Effector memory CD8-positive, alpha-beta T cell (primary cell): Measurements from ENCODE around the gene CERCAM.
"Not testable (repeated sequence)": the region's sequence is repeated elsewhere in the genome, so short reads cannot be mapped to it uniquely, and the experiment has no call there.

Experiments used
- ATAC-seq: fragments of 150-1000 bp; cut with Tn5 transposase; replicated peaks from 2 replicates; pipeline ENCODE4 v1.10.0; 2021; ENCODE audit warnings: mild to moderate bottlenecking, moderate library complexity
- DNase-seq, 3 experiments: peaks; one replicate each; pipeline ENCODE4 v3.0.0; 2021
- H3K27ac Mint-ChIP-seq, 2 donors: one replicate each; pipeline ENCODE4 v1.8.0; 2022; ENCODE audit warnings: mild to moderate bottlenecking in 2 of 2, mixed read lengths in 2 of 2, moderate library complexity in 2 of 2
- H3K27me3 Mint-ChIP-seq, 2 donors: one replicate each; pipeline ENCODE4 v1.8.0; 2022; ENCODE audit warnings: mixed read lengths in 2 of 2
- H3K36me3 Mint-ChIP-seq: one replicate; pipeline ENCODE4 v1.8.0; 2022; ENCODE audit warnings: mild to moderate bottlenecking, moderate library complexity, mixed read lengths; ENCODE audit not compliant: insufficient read depth
- H3K4me1 Mint-ChIP-seq, 2 donors: one replicate each; pipeline ENCODE4 v1.8.0; 2022; ENCODE audit warnings: low read depth in 2 of 2, mixed read lengths in 2 of 2
- H3K4me3 Mint-ChIP-seq, 2 donors: one replicate each; pipeline ENCODE4 v1.8.0; 2022; ENCODE audit warnings: mild to moderate bottlenecking in 2 of 2, mixed read lengths in 2 of 2, moderate library complexity in 2 of 2
- H3K9me3 Mint-ChIP-seq, 2 donors: one replicate each; pipeline ENCODE4 v1.8.0; 2022; ENCODE audit warnings: mixed read lengths in 2 of 2

CERCAM gene

DNA sequence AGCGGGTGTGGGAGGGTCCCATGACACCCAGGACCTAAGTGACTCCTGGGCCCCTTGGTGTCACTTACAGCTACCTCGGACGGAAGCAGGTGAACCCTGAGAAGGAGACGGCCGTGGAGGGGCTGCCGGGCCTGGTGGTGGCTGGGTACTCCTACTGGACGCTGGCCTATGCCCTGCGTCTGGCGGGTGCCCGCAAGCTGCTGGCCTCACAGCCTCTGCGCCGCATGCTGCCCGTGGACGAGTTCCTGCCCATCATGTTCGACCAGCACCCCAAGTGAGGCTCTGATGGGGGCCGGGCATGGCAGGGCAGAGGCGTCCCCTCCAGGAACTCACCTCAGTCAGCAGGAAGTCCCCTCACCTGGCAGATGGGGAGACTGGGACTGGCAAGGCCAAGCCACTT, 13.7 kb downstream of the CERCAM start:
- no peaks in the 10 kb centered on the region for H3K27me3 Mint-ChIP-seq
- no peak overlapping the region for H3K4me3 Mint-ChIP-seq
- no peak overlapping the region for H3K27ac Mint-ChIP-seq
- no peaks in the 10 kb centered on the region for H3K9me3 Mint-ChIP-seq
- DNase-seq (no peak), ATAC-seq (no peak)
- H3K36me3 Mint-ChIP-seq: no peaks in the 10 kb centered on the region
- peaks cover 4 to 7% of the 10 kb centered on the region in 2 donors for H3K4me1 Mint-ChIP-seq

DNA sequence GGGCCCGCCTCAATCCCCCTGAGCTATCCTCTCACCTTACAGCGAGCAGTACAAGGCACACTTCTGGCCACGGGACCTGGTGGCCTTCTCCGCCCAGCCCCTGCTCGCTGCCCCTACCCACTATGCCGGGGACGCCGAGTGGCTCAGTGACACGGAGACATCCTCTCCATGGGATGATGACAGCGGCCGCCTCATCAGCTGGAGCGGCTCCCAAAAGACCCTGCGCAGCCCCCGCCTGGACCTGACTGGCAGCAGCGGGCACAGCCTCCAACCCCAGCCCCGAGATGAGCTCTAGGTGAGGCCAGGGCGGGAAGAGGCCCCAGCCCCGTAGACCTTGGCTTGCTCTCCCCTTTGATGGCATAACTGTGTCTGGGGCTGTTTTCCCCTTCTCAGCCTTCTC, 15.0 kb downstream of the CERCAM start:
- ATAC-seq: no peak
- H3K4me1 Mint-ChIP-seq: peaks cover 4 to 7% of the 10 kb centered on the region in 2 donors
- H3K9me3 Mint-ChIP-seq: no peaks in the 10 kb centered on the region
- H3K27me3 Mint-ChIP-seq: no peaks in the 10 kb centered on the region
- DNase-seq: no peak
- H3K27ac Mint-ChIP-seq: no peak overlapping the region
- no peak overlapping the region for H3K4me3 Mint-ChIP-seq
- no peaks in the 10 kb centered on the region for H3K36me3 Mint-ChIP-seq

DNA sequence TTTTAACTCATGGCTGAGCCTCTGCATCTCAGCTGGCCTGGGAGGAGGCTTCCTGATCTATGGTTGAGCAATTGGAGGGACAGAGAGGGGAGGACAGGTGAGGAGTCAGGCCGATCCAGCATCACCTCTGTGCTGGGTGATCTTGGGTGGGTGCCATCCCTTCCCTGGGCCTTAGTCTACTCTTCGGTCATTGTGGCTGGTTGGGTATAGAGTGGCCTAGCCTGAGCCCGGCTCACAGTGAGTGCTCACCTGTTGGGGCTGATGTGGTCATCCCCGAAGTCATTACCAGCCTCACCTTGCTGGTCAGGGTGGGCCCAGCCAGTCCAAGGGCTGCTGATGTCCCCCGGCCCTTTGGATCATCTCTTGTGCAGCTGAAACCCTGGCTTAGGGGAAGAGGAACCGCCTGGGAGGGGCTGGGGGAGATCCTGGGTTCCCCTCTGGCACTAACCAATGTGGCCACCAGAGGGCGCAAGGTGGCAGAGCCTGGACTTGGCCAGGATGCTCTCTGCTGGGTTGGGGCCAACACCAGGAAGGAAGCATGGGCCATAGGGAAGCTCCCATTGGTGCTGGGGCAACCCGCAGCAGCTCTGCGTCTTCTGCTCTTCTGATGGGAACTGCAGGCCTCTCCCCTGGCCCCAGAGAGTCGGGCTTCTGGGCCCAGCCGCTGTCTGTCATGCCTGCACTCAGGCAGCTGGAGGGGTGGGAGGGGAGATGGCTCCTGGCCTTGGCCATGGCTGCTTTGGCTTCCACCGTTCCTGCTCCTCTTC, 17.9 kb downstream of the CERCAM start:
- H3K36me3 Mint-ChIP-seq: no peaks in the 10 kb centered on the region
- H3K9me3 Mint-ChIP-seq: no peaks in the 10 kb centered on the region
- H3K27ac Mint-ChIP-seq: no peak overlapping the region
- ATAC-seq: peak; percentile 94
- H3K4me3 Mint-ChIP-seq: no peak overlapping the region
- no peaks in the 10 kb centered on the region for H3K27me3 Mint-ChIP-seq
- peaks cover 4 to 7% of the 10 kb centered on the region in 2 donors for H3K4me1 Mint-ChIP-seq
- peak; percentile 77 to 81 (median 80) for DNase-seq

DNA sequence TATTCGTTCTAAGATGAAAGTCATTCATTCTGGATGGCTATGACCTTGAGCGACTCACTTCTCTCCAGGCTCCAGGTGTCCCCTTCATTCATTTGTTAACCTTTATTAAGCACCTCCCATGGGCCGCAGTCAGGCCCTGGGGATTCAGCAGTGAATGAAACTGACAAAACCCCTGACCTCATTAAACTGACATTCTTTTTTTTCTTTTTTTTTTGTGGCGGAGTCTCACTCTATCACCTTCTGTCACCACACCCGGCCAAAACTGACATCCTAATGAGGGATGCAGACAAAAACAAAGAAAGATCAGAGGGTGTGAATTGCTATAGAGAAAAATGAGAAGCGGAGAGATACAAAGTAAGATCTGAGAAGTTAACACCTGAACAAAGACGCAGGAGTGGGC, 18.6 kb downstream of the CERCAM start:
- ATAC-seq (peak; percentile 25), DNase-seq (no peak)
- H3K9me3 Mint-ChIP-seq: no peaks in the 10 kb centered on the region
- H3K27ac Mint-ChIP-seq: no peak overlapping the region
- no peaks in the 10 kb centered on the region for H3K27me3 Mint-ChIP-seq
- no peaks in the 10 kb centered on the region for H3K36me3 Mint-ChIP-seq
- H3K4me1 Mint-ChIP-seq: peaks cover 4 to 7% of the 10 kb centered on the region in 2 donors
- no peak overlapping the region for H3K4me3 Mint-ChIP-seq

DNA sequence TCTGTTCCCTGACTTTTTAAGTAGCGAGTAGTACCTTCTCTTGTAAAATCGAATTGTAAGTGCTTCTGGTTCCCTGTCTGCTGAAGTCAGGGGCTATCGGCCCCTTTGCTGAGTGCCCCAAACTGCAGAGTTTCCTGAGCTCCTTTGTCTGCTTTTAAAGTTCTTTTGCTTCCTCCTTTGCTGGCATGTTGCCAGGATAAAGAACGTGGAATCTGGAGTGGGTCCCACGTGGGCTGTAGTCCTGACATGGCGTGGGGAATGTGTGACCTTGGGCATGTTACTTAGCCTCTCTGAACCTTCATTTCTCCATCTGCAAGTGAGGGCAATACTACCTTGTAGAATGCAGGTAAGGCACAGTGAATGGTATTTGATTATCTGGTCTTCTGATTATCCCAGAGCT, 21.5 kb downstream of the CERCAM start:
- Mint-ChIP-seq H3K27me3 (no peaks in the 10 kb centered on the region), H3K36me3 (peaks cover 4% of the 10 kb centered on the region), H3K4me1 (peaks cover 4 to 7% of the 10 kb centered on the region in 2 donors), H3K9me3 (no peaks in the 10 kb centered on the region), H3K27ac (no peak overlapping the region), H3K4me3 (no peak overlapping the region)
- no peak for DNase-seq
- ATAC-seq: no peak

DNA sequence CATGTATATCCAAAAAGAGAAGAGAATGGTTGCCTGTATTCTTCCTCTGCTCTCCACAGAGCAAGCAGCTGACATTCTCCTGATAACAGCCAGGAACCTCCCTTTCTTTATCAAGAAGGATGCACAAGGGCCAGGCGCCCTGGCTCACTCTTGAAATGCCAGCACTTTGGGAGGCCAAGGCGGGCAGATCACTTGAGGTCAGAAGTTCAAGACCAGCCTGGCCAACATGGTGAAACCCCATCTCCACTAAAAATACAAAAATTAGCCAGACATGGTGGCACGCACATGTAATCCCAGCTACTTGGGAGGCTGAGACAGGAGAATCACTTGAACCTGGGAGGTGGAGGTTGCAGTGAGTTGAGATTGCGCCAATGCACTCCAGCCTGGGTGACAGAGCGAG, 25.8 kb downstream of the CERCAM start:
- H3K27ac Mint-ChIP-seq, H3K36me3 Mint-ChIP-seq: not testable (repeated sequence)

DNA sequence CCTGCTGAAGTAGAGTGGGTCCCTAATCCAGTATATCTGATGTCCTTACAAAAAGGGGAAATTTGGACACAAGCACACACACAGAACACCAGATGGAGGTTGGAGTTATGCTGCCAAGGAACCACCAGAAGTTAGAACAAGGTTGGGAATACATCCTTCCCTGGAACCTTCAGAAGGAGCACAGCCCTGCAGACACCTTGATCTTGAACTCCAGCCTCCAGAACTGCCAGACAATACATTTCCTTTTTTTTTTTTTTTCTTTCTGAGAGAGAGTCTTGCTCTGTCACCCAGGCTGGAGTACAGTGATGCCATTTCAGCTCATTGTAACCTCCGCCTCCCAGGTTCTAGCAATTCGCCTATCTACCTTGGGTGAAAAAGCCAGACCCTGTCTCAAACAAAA, 28.1 kb downstream of the CERCAM start:
- DNase-seq: no peak
- no peaks in the 10 kb centered on the region for H3K9me3 Mint-ChIP-seq
- H3K27me3 Mint-ChIP-seq: no peaks in the 10 kb centered on the region
- no peak for ATAC-seq
- no peak overlapping the region for H3K27ac Mint-ChIP-seq
- peaks cover 4% of the 10 kb centered on the region for H3K36me3 Mint-ChIP-seq
- no peaks in the 10 kb centered on the region for H3K4me1 Mint-ChIP-seq
- H3K4me3 Mint-ChIP-seq: no peak overlapping the region

More for the DNA sequence above, 25.8 kb downstream of the CERCAM start:
- ATAC-seq, H3K4me1 Mint-ChIP-seq, DNase-seq, H3K27me3 Mint-ChIP-seq, H3K4me3 Mint-ChIP-seq, H3K9me3 Mint-ChIP-seq: not testable (repeated sequence)

DNA sequence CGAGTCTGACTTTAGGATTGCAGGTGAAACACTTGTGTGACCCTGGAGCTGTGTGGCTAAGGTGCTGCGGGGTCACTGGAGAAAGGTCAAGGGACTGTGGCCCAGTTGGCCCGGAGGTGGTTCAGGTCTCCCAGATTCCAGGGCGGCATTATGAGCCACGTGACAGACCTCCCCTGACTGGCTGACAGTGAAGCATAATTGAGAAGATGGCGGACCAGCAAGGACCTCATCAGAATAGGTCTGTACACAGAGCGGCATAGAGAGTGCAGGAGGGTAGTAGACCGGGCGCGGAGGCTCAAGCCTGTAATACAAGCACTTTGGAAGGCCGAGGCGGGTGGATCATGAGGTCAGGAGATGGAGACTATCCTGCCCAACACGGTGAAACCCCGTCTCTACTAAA, 34.3 kb downstream of the CERCAM start:
- peaks cover 15% of the 10 kb centered on the region for H3K36me3 Mint-ChIP-seq
- ATAC-seq: no peak
- peaks cover 13 to 17% of the 10 kb centered on the region in 2 donors for H3K4me1 Mint-ChIP-seq
- peak overlapping the region; percentile 94 to 95 for H3K27ac Mint-ChIP-seq
- peak overlapping the region; percentile 92 to 94 for H3K4me3 Mint-ChIP-seq
- H3K27me3 Mint-ChIP-seq: no peaks in the 10 kb centered on the region
- no peak for DNase-seq
- H3K9me3 Mint-ChIP-seq: no peaks in the 10 kb centered on the region

DNA sequence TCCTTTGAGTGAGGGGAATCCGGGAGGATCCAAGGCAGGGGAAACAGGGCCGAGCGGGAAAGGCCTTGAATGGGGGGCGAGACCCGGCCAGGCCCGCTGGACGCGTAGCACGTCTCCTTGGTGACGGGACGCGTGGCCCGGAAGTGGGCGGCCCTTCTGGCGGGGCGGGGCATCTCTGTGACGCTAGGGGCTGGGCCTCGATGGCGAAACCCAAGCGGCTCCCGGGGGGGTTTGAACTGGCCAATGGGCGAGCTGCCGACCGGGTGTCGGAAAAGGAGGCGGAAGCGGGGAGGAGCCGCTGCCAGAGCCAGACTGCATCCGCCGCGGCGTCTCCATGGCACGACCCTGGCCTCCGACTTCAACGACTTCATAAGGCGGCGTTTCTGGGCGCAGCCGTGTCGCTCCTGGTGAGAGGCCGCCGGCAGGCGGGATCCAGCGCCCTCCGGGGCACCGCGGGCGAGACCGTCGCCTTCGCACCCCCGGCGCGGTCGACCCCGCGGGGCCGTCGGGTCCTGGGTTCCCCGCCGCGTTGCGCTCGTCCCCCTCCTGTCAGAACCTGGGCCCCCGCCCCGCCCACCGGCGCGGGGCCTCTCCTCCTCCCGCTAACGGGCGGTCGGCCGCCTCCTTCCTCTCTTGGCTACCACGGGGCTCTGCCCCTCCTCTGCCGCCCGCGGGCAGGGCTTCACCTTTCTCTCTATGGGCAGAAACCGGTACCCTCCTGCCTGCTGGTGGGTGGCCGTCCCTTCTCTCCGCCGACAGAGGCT, 35.4 kb downstream of the CERCAM start, which contains the start of gene ODF2:
ODF2 (plus strand) TSS at position 158 of the 764 bp plus-strand sequence; CDS start at position 244, 86 bp downstream.
- peak; percentile 87 for ATAC-seq
- DNase-seq: peak; percentile 98 to 99 (median 99)
- H3K9me3 Mint-ChIP-seq: no peaks in the 10 kb centered on the region
- H3K36me3 Mint-ChIP-seq: peaks cover 25% of the 10 kb centered on the region
- H3K27me3 Mint-ChIP-seq: no peaks in the 10 kb centered on the region
- H3K4me3 Mint-ChIP-seq: peak within 1 kb of the TSS; percentile 92 to 94
- H3K4me1 Mint-ChIP-seq: peaks cover 13 to 17% of the 10 kb centered on the region in 2 donors
- peak within 1 kb of the TSS; percentile 94 to 95 for H3K27ac Mint-ChIP-seq

DNA sequence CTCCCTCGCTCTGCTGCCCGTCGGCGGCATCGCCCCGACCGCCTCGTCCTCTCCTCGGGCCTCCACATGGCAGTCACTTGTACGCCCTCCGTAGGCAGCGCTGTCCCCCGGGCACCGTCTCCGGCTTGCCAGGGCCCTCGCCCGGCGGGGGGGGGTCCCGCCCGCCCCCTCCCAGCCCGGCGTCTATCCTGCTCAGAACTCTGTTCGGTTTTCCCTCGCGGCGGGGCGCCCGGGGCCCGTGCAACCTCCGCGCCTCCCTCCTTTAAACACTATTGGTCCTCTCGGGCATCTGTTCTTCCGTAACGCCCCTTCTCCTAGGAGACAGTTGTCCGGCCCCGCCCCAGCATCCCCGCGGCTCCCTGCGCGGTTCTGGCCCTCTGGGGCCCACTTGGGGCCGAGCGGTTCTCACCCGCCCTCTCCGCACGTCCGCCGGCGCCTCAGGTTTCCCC, 36.0 kb downstream of the CERCAM start:
- H3K4me1 Mint-ChIP-seq: peaks cover 13 to 17% of the 10 kb centered on the region in 2 donors
- no peaks in the 10 kb centered on the region for H3K27me3 Mint-ChIP-seq
- DNase-seq (peak; percentile 41 to 51 (median 42)), ATAC-seq (peak; percentile 38)
- peaks cover 29% of the 10 kb centered on the region for H3K36me3 Mint-ChIP-seq
- peak overlapping the region; percentile 94 to 95 for H3K27ac Mint-ChIP-seq
- H3K9me3 Mint-ChIP-seq: no peaks in the 10 kb centered on the region
- peak overlapping the region; percentile 92 to 94 for H3K4me3 Mint-ChIP-seq

DNA sequence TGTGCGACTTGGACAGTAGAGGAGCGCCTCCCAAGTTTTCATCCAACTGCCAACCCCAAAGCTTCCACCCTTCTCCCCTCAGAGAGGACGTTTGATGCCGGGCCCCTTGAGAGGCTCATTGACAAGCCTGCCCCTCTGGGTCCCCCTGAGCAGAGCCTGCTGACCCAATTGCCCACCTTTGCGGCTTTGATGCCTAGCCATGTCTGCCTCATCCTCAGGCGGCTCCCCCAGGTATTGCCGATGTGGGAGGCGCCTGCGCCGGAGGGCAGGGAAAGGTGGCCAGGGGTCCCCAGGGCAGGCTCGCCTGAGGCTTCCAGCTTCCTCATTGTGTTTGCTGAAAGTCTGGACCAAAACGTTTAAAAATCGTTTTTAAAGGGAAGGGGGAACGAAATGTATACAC, 36.5 kb downstream of the CERCAM start:
- DNase-seq (no peak), ATAC-seq (no peak)
- Mint-ChIP-seq H3K4me3 (peak overlapping the region; percentile 92 to 94), H3K27ac (peak overlapping the region; percentile 94 to 95), H3K36me3 (peaks cover 33% of the 10 kb centered on the region), H3K27me3 (no peaks in the 10 kb centered on the region), H3K4me1 (peaks cover 13 to 17% of the 10 kb centered on the region in 2 donors), H3K9me3 (no peaks in the 10 kb centered on the region)

DNA sequence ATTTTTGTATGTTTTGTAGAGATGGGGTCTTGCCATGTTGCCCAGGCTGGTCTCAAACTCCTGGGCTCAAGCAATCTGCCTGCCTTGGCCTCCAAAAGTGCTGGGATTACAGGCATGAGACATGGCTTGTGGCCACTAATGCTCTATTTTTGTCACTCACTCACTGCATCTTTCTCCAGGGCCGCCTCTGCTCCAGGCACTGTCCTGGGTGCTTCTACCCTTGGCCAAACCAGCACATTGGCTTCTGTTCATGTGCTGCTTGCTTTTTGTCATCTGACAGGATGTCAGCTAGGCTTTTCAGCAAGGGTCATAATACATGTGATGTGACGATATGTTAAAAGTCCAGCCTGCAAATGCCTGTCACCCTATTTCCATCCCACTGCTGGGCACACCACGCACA, 38.4 kb downstream of the CERCAM start:
- peaks cover 50% of the 10 kb centered on the region for H3K36me3 Mint-ChIP-seq
- H3K4me3 Mint-ChIP-seq: peak overlapping the region in 1 of 2 donors; percentile 10
- H3K4me1 Mint-ChIP-seq: peaks cover 13 to 17% of the 10 kb centered on the region in 2 donors
- no peaks in the 10 kb centered on the region for H3K9me3 Mint-ChIP-seq
- no peak overlapping the region for H3K27ac Mint-ChIP-seq
- ATAC-seq: no peak
- no peak for DNase-seq
- H3K27me3 Mint-ChIP-seq: no peaks in the 10 kb centered on the region

DNA sequence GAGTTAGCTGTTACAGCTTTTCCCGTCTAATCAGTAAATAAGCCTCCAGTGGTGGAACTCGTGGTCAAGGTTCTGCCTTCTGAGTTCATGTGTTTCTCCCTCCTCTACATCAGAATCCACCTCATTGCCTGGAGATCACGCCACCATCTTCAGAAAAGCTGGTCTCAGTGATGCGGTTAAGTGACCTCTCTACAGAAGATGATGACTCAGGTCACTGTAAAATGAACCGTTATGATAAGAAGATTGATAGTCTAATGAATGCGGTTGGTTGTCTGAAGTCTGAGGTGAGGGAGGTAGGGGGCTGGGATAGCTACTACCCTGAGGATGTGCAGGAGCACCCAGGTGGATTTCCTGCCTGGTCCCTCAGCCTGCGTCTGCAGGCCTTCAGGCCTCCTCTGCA, 48.4 kb downstream of the CERCAM start:
- Mint-ChIP-seq H3K36me3 (peaks cover 35% of the 10 kb centered on the region), H3K4me3 (no peak overlapping the region), H3K9me3 (no peaks in the 10 kb centered on the region), H3K27ac (no peak overlapping the region), H3K4me1 (peaks cover 4% of the 10 kb centered on the region in 2 donors), H3K27me3 (no peaks in the 10 kb centered on the region)
- ATAC-seq: no peak
- no peak for DNase-seq
